Ramos (cell line): ENCODE results near the gene TSPAN11.

Experiments
- in situ Hi-C: fragments of 300-500 bp; cut with MboI; formaldehyde crosslinking; loops from one replicate; pipeline ENCODE4 v1.14.3; 2022; ENCODE audit warnings: low sequenced_read_pairs; ENCODE audit not compliant: unreplicated experiment

TSPAN11 gene

GRCh38 chr12:31033681-31034080 lies 107.1 kb downstream of the TSPAN11 start:
- in situ Hi-C loops = loop anchor here (25.0 kb wide), 2 partner anchors 579 to 1229 kb away; no protein-coding TSS in a partner anchor

DNA sequence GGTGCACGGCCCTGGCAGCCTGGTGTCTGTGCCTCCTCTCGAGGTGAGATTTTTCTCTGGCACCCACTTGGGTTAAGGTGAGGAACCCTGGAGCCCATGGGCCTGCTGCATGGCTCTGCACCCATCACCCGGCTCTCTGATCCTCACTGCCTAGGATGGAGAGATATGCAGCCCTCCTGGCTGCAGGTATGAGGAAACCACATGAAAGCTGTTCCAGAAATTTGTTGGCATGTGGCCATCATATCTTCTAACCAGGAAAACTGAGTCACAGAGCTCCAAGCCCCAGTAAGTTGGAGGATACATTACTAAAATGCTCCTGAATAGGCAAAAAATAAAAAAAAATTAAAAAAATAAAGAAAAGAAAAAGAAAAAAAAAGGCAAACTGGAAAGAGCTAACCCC lies 107.8 kb downstream of the TSPAN11 start:
- in situ Hi-C loops = loop anchor here (25.0 kb wide), 2 partner anchors 578 to 1228 kb away; no protein-coding TSS in a partner anchor

GRCh38 chr12:31035226-31035625 lies 108.7 kb downstream of the TSPAN11 start:
- in situ Hi-C loops = loop anchor here (25.0 kb wide), 2 partner anchors 577 to 1227 kb away; no protein-coding TSS in a partner anchor

DNA sequence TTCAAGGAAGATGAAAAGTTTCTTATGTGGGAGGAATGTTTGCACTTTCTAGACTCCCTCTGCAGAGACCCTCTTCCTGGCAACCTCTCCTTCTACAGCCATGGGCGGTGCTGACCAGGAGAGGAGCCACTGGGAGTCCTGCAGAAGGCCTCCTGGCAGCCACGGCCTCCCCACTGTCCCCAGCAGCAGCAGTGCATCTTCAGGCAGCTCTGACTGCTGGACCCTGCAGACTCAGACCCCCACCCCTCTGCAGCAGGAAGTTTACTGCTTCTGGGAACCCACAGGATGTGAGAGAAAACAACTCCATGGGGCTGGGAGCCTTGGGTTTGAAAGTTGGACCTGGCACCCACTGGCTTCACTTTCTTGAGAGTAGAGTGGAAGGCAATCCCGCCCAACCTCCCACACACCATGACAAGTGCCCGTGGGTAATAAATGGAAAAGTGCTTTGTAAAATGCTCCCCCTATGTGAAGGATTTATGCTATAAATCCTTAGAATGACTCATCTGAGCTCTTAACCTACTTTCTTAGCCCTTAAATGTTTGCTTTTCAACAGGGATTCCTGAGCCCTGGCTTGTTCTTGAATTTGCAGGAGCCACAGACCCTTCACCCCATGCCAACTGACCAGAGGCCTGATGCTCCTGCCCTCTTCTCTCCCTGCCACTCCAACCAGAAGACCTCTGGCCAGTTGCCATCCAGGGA lies 109.6 kb downstream of the TSPAN11 start:
- in situ Hi-C loops = loop anchor here (25.0 kb wide), 2 partner anchors 576 to 1226 kb away; no protein-coding TSS in a partner anchor

DNA sequence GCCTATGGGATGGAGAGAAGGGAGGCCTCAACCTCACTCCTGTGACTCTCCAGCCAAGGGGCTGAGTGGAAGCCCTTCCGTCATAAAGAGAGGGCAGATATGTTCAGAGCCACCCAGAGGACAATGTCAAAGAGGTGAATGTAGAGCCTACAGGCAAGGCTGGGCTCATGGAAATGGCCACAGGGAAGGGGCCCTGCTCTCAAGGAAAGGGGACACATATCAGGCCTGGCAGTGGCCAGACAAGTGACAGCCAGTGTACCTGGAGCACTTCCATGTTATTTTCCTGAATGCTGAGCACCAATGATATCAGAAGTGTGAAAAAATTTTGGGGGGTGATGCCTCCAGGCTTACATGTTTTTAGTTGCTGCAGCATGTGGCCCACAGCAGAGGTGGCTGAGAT lies 110.5 kb downstream of the TSPAN11 start:
- in situ Hi-C loops = loop anchor here (25.0 kb wide), 2 partner anchors 575 to 1225 kb away; no protein-coding TSS in a partner anchor

DNA sequence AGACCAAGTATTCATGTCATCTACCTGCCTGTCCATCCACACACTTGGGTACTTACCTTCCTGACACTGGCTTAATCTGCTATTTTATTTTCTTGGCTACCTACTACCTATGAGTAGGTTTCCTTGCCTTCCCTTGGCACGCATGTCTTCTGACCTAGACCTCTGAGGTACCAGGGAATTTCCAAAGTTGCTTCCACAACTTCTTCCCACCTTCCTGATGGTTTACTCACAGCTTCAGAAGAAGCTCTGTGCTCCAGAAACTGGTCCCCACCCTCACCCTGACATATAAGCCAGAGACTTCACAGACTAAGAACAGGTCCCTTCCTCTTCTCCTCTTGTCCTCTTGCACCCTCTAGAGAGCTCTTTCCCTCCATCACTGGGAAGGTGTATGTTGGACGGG lies 111.4 kb downstream of the TSPAN11 start:
- in situ Hi-C loops = loop anchor here (25.0 kb wide), 2 partner anchors 574 to 1224 kb away; no protein-coding TSS in a partner anchor

DNA sequence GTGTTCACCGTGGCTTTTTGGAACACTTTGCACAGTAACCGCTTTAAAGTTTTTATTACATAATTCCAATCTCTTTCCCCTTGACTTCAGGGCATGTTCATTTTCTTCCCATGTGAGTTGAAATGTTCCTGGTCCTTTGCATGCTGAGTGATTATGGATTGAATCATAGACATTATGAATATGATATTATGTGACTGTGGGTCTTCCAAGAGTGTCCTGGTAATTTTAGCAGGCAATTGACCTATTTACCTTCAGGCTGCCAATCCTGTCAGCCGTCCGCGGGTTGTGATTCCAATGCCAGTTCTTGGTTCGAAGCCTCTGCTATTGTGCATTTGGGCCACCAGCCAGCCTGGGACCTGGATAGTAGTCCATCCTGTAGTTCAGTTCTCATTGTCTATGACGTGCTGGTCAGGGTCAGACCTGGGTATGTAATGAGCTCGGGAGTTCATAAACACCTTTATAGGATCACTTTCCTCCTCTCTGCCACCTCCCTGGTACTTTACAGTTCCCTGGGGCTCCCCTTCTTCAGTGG lies 114.6 kb downstream of the TSPAN11 start:
- in situ Hi-C loops = loop anchor here (25.0 kb wide), 2 partner anchors 571 to 1221 kb away; no protein-coding TSS in a partner anchor
